Tibial artery (tissue), 4 donors: ENCODE results near the gene SYNDIG1.

ENCODE experiments used
- DNase-seq, 2 donors: peaks; one replicate each; pipeline ENCODE4 v3.0.0-alpha.2; 2019
- H3K27ac ChIP-seq, 2 donors: fragments of 200-600 bp; sonication (generic) in 1 of 2; 1 replicate in 1 of 2; 2 replicates in 1 of 2; pipeline ENCODE4 v1.5.1; 2018 to 2019; ENCODE audit warnings: mild to moderate bottlenecking in 1 of 2
- H3K27me3 ChIP-seq, 2 donors: fragments of 200-600 bp; sonication (generic) in 1 of 2; one replicate each; pipeline versions ENCODE4 v1.5.1 to v1.6.0; 2016 to 2019
- H3K36me3 ChIP-seq, 3 donors: fragments of 200-600 bp; sonication (generic) in 2 of 3; one replicate each; pipeline ENCODE4 v1.5.1; 2016 to 2019; ENCODE audit warnings: mild to moderate bottlenecking in 2 of 3
- H3K4me1 ChIP-seq, 4 donors: fragments of 200-600 bp; sonication (generic) in 2 of 4; 1 replicate in 3 of 4; 2 replicates in 1 of 4; pipeline ENCODE4 v1.5.1; 2016 to 2019
- H3K4me3 ChIP-seq, 2 donors: fragments of 200-600 bp; sonication (generic) in 1 of 2; 1 replicate in 1 of 2; 2 replicates in 1 of 2; pipeline ENCODE4 v1.5.1; 2018 to 2019; ENCODE audit warnings: mild to moderate bottlenecking in 2 of 2
- H3K9me3 ChIP-seq, 3 donors: fragments of 200-600 bp; sonication (generic) in 1 of 3; one replicate each; pipeline ENCODE4 v1.5.1; 2016 to 2019
- intact Hi-C: fragments of 100-400 bp; cut with DNase I; formaldehyde crosslinking; loops from one replicate; pipeline ENCODE4 v1.15.0; 2023; ENCODE audit warnings: low total_unique reads
- TF ChIP-seq, protein P1 (sequence below), 2 experiments: fragments of 200-600 bp in 1 of 2; fragments of 450-650 bp in 1 of 2; IDR thresholded peaks; one replicate each; pipeline ENCODE4 v1.5.1; 2017 to 2019; ENCODE audit warnings: antibody characterized with exemption in 2 of 2, mild to moderate bottlenecking in 1 of 2, moderate library complexity in 1 of 2

SYNDIG1 gene

DNA sequence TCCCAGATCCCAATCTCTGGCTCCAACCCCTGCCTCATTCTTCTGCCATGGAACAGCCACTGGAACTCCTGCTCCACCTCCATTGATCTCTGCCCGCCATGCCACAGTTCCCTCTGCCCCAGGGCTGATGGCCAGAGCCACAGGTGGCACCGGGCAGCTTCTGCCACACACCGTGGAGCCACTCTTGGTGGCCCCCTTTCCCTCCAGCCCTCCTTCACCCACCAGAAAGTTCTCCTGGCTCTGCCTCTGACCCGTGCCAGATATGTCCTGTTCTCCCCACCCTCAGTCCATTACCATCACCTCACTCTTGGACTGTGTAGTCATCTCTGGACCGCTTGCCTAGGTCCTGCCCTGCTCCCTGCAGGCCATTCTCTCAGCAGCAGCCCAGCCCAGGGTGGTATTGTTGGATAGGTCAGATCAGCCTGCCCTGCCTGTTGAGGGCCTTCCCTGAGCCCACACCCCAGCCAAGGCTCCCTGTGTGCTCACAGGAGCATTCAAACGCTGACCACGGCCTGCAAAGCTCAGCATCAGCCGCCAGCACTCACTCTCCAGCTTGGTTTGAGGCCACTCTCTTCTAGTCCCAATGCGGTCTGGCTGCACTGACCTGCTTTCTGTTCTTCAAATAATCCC, 16.8 kb upstream of the SYNDIG1 start:
- TF ChIP-seq, protein P1, sequence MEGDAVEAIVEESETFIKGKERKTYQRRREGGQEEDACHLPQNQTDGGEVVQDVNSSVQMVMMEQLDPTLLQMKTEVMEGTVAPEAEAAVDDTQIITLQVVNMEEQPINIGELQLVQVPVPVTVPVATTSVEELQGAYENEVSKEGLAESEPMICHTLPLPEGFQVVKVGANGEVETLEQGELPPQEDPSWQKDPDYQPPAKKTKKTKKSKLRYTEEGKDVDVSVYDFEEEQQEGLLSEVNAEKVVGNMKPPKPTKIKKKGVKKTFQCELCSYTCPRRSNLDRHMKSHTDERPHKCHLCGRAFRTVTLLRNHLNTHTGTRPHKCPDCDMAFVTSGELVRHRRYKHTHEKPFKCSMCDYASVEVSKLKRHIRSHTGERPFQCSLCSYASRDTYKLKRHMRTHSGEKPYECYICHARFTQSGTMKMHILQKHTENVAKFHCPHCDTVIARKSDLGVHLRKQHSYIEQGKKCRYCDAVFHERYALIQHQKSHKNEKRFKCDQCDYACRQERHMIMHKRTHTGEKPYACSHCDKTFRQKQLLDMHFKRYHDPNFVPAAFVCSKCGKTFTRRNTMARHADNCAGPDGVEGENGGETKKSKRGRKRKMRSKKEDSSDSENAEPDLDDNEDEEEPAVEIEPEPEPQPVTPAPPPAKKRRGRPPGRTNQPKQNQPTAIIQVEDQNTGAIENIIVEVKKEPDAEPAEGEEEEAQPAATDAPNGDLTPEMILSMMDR (IDR thresholded peaks at IDR 0.05), result no peak
- H3K9me3 ChIP-seq, result no peaks in the 10 kb centered on the region
- no peaks in the 10 kb centered on the region for H3K36me3 ChIP-seq
- no peak overlapping the region for H3K4me3 ChIP-seq
- intact Hi-C loops, result no loop called here
- no peaks in the 10 kb centered on the region for H3K4me1 ChIP-seq
- H3K27me3 ChIP-seq, result peaks cover 0 to 18% of the 10 kb centered on the region in 2 donors
- no peak for DNase-seq
- H3K27ac ChIP-seq, result no peak overlapping the region

DNA sequence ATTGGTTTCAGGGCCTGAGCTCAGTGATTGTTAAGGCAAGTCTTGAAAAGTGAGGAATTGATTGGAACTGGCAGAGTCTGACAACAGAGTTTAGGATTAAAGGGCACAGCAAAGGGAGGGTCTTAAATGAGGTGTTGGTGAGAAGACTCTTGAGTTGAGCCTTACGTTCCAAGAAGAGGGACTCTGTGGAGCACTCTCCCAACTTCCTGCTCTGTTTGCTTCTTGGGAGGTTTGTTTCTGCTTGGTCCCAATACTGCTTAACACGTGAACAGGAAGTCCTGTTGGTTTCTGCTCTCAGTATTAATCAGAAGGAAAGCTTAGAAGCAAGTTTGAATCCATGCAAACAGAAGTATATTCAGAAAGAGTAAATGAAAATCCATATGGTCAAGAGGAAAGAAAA, 15.6 kb upstream of the SYNDIG1 start:
- H3K27me3 ChIP-seq, result peaks cover 0 to 18% of the 10 kb centered on the region in 2 donors
- no peak for DNase-seq
- TF ChIP-seq, protein P1 (IDR thresholded peaks at IDR 0.05), result no peak
- H3K4me1 ChIP-seq, result no peaks in the 10 kb centered on the region
- no peak overlapping the region for H3K4me3 ChIP-seq
- H3K36me3 ChIP-seq, result no peaks in the 10 kb centered on the region
- H3K9me3 ChIP-seq, result no peaks in the 10 kb centered on the region
- no peak overlapping the region for H3K27ac ChIP-seq
- intact Hi-C loops, result no loop called here

DNA sequence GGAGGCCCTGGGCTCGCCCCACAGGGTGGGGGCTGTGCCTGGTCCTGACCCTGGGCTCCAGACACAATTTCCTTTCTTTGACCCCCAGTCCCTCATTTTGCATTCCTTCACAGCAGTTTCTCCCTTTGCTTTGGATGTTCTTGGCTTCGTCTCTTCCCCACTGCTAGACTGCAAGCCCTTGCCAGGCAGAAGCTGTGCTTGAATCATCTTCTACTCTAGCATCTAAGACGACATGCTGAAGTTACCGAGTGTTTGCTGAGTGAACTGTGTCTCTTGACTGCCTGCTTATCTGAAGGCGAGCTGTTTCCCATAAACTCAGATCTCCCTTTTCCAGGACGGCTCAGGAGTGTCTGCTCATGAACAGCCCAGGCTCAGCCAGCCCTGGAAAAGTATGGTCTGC, 14.3 kb upstream of the SYNDIG1 start:
- intact Hi-C loops, result no loop called here
- Histone ChIP-seq H3K4me3 (no peak overlapping the region), H3K9me3 (no peaks in the 10 kb centered on the region), H3K27ac (no peak overlapping the region), H3K27me3 (peaks cover 0 to 18% of the 10 kb centered on the region in 2 donors), H3K36me3 (no peaks in the 10 kb centered on the region), H3K4me1 (no peaks in the 10 kb centered on the region)
- TF ChIP-seq, protein P1 (IDR thresholded peaks at IDR 0.05), result no peak
- no peak for DNase-seq

DNA sequence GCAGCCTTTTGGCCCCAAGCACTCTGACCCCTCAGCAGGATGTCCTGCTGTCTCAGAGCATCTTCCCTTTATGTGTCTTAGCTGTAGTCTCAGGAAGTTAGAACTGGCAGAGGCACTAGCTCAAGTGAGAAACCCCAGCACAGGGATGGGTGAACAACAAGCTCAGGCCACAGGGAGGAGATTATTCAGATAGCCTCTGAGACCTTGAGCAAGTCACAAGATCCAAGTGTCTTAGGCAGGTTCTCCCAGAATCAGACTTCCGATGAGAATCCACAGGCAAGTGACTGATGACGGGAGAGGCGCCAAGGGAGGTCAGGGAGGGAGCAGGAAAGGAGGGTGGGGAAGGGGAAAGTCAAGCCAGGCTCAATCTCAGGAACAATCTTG, 13.0 kb upstream of the SYNDIG1 start:
- Histone ChIP-seq H3K4me1 (no peaks in the 10 kb centered on the region), H3K4me3 (no peak overlapping the region), H3K9me3 (no peaks in the 10 kb centered on the region), H3K36me3 (no peaks in the 10 kb centered on the region), H3K27ac (no peak overlapping the region), H3K27me3 (peaks cover 0 to 18% of the 10 kb centered on the region in 2 donors)
- intact Hi-C loops, result no loop called here
- DNase-seq, result no peak
- TF ChIP-seq, protein P1 (IDR thresholded peaks at IDR 0.05), result no peak

DNA sequence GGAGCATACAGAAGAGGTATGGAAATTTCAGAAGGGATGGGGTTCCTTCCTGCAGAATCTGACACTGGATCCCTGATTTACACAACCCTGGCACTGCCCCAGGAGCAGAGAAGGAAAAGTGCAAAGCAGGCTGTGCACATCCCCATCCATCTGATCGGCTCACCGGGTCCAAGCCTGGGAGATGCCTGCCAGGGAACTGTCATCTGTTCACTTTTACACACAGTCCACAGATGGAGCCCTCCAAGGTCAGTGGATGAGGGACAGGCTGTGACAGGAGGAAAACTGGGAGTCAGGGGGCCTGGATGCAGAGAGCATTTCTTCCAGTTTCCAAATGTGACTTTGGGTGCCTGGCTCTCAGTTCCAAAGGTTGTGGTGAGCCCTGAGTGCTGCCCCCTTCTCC, 11.0 kb upstream of the SYNDIG1 start:
- Histone ChIP-seq H3K4me1 (no peaks in the 10 kb centered on the region), H3K27me3 (peaks cover 0 to 18% of the 10 kb centered on the region in 2 donors), H3K9me3 (no peaks in the 10 kb centered on the region), H3K4me3 (no peak overlapping the region), H3K36me3 (no peaks in the 10 kb centered on the region), H3K27ac (no peak overlapping the region)
- intact Hi-C loops, result no loop called here
- no peak for DNase-seq
- TF ChIP-seq, protein P1 (IDR thresholded peaks at IDR 0.05), result no peak

DNA sequence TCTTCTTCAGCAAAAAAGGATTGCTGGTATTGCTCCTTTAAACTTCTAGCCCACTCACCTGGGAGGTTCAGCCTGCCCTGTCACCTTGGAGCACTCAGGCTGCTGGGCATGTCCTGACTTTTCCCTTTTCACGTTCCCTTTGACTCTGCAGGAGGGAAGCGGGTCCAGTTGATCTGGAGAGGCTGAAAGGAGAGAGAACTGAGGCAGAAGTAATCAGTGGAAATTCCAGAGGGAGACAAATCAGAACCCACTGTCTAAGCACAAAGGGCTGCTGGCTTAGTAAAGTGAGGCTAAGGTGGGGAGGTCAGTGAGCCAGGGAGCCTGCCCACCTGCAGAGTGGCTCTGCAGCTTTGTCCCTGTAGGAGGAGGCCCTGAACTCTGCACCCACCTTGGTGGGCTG, 9.7 kb upstream of the SYNDIG1 start:
- DNase-seq, result no peak
- no peaks in the 10 kb centered on the region for H3K9me3 ChIP-seq
- no peaks in the 10 kb centered on the region for H3K36me3 ChIP-seq
- no peak overlapping the region for H3K27ac ChIP-seq
- no peaks in the 10 kb centered on the region for H3K4me1 ChIP-seq
- TF ChIP-seq, protein P1 (IDR thresholded peaks at IDR 0.05), result no peak
- intact Hi-C loops, result no loop called here
- peaks cover 0 to 18% of the 10 kb centered on the region in 2 donors for H3K27me3 ChIP-seq
- no peak overlapping the region for H3K4me3 ChIP-seq
